Anterior cingulate cortex (tissue), 58 donors: ENCODE data around the gene SYT5.

ENCODE experiments used
- DNase-seq, 58 donors: peaks; one replicate each; lab custom pipeline; 2025; lab: John Stamatoyannopoulos, UW

SYT5 gene

GRCh38 chr19:55208880-55209692 lies 29.0 kb upstream of the SYT5 start, which contains the start of gene PTPRH:
PTPRH (minus strand) TSS chr19:55209501; CDS start chr19:55209433, 68 bp downstream.
- no peak for DNase-seq

DNA sequence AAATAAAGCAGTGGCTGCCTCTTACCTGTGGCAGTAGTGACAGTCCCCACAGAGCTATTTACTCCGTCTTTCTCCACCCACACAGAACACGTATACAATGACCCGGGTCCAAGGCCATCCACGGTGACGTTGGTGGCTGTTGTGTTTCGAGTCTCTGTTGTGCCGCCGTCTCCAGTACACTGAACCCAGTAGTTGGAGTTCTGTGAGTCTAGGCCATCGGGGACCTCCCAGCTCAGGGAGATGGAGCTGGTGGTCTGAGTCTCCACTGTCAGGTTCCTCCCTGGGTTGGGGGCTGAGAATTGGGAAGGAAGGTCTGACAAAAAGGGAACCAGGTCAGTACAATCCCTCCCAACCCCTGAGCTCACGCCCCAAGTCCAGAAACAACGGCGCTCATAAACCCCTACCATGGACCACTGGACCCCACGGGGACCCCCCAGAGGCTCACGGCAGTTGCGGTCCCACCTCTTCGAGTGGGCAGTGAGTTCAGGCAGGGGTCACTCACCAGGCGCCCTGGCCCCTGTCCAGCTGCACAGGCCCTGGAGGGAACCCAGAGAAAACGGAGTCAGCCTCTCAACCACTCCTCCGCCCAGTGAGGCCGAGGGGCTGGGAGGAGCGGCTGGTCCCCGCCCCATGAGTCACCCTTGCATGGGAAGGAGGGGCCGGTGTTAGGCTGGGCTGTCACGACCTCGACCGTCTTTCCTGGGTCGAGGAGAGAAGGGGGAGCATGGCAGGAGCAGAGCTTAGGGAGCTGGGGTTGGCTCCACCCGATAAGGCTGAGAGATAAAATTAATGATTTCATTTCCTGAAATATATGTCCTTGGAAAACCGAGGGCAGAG lies 26.8 kb upstream of the SYT5 start:
- DNase-seq = peak in 35 of 58 donors; percentile 4 to 79 (median 36)

- peak in 1 of 58 donors; percentile 2 for DNase-seq
Observed at GRCh38 chr19:55202199-55202598, 22.1 kb upstream of the SYT5 start.

GRCh38 chr19:55199620-55200204 lies 19.6 kb upstream of the SYT5 start:
- DNase-seq = no peak

- DNase-seq = no peak
Observed at GRCh38 chr19:55198651-55199050, 18.6 kb upstream of the SYT5 start.

- peak in 1 of 58 donors; percentile 14 for DNase-seq
Observed at GRCh38 chr19:55197528-55197927, 17.4 kb upstream of the SYT5 start.

DNA sequence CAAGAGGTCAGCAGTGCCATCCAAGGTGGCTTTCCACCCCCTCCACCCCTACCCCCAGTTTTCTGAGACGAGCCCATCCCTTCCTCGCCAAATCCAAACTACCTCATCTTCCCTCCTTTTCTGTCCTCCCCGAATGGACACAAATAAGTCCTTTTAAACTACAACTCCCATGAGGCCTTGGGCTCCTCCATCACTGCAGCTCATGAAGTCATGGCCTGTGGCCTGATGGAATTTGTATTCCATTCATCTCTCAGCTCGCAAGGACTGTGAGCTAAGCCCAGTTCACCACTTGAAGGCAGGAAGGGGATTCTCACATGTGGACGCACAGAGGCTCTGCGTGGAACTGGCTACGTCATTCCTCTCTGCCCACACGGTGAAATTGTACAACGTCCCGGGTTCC lies 16.7 kb upstream of the SYT5 start:
- no peak for DNase-seq

- peak in 44 of 58 donors; percentile 2 to 80 (median 44) for DNase-seq
Observed at GRCh38 chr19:55193481-55193880, 13.4 kb upstream of the SYT5 start.

- peak in 46 of 58 donors; percentile 5 to 80 (median 44) for DNase-seq
Observed at GRCh38 chr19:55189403-55189835, 9.3 kb upstream of the SYT5 start.

DNA sequence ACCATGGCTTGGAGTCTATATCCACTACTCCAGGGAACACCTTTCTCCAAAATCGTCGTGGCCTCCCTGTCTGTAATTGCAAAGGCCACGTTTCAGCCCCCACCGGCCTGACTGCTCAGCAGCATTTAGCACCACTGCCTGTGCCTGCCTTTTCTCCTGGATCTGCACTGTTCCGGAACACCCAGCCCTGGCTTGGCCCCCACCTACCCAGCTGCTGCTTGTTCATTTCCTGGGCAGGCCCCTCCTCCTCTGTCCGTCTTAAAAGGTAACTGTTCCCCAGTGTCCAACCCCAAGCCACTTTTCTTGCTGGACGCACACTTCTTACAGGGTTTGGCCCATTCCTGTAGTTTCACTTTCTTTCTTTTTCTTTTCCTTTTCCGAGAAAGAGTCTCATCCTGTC lies 8.5 kb upstream of the SYT5 start:
- no peak for DNase-seq

GRCh38 chr19:55186080-55186479 lies 6.0 kb upstream of the SYT5 start:
- DNase-seq = no peak

GRCh38 chr19:55181740-55182139 lies 1.7 kb upstream of the SYT5 start:
- DNase-seq = no peak

DNA sequence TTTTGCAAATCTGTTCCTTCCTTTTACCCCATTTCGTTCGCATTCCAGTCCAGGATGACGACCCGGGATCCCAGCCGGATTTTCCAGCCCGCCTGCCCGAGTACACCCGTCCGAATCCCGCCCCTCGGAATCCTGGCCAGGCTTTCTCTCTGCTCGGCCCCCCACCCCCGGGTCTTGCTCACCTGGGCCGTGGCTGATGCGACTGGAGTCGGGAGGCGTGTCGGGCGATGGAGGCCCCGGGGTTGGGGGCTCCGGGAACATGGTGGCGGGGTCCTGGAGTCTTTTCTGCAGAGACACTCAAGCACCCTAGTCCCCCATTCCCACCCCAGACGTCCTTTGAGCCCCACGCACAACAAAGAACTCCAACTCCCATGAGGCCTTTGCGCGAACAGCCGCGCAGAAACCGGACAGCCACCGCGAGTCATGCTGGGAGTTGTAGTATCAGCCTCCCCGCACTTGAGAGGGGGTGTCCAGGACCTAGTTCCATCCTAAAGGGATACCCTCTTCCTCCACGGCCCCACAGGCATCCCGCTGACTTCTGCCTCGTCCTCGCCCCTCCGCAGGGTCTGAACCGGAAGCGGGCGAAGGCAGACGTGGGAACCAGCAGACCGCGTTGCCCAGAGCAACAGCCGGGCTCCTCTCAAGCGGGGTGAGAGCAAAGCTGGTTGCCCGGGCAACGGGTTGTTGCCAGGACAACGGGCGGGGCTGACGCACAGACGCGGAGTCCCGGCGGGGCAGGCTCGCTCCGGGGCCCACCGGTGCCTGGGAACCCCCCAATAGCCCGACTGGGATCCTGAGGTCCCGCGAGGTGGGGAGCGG lies 1.1 kb downstream of the SYT5 start:
- peak; percentile 39 to 93 (median 83) for DNase-seq

DNA sequence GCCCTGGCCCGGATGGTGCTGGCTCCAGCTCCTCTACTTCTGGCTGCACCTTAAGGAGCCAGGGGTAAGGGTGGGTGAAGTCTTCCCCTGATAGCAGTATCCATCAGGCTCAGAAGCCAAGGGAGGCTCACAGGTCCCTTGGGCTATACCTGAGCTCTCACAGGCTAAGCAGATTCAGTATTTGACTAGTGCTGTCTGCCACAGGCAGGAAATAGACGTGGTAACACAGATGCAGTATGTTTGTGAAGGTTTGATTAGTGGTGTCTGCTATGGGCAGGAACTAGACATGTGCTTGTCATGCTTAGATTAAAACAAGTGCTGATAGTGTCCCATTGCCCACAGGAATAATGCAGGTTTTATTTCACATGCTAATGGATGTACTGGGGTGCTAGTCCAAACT lies 4.0 kb downstream of the SYT5 start:
- no peak for DNase-seq

DNA sequence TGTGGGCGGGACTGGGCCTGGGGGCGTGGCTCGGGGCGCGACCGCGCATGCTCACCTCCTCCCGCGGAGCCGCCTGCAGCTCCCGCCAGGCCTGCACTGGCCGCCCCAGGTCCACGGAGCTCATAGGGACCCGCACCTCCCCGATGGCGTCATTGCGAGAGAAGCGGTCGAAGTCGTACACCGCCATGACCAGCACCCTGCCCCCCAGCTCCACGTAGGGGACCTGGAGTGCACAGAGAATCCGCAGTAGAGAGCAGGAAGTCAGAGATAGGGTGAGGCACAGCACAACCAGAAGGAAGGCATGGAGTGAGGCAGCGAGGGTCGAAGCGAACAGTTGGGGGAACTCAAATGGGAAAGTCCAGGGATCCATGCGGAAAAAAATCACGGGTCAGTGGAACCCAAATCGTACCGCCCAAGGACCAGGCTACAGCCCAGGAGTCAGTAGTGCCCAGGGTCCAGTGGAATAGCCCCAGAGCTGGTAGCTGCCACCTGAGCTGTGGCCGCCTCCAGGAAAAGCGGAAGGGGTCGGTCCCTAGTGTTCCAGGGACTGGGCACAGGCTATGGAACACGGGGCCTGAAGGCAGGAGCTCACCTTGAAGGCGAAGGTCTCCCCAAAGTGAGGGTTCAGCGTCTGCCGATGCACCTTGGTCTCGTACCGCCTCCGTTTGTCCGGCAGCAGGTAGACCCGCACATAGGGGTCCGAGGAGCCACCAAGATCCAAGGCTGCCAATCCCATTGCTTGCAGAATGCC lies 4.8 kb downstream of the SYT5 start:
- DNase-seq = peak in 10 of 58 donors; percentile 1 to 27 (median 12)

DNA sequence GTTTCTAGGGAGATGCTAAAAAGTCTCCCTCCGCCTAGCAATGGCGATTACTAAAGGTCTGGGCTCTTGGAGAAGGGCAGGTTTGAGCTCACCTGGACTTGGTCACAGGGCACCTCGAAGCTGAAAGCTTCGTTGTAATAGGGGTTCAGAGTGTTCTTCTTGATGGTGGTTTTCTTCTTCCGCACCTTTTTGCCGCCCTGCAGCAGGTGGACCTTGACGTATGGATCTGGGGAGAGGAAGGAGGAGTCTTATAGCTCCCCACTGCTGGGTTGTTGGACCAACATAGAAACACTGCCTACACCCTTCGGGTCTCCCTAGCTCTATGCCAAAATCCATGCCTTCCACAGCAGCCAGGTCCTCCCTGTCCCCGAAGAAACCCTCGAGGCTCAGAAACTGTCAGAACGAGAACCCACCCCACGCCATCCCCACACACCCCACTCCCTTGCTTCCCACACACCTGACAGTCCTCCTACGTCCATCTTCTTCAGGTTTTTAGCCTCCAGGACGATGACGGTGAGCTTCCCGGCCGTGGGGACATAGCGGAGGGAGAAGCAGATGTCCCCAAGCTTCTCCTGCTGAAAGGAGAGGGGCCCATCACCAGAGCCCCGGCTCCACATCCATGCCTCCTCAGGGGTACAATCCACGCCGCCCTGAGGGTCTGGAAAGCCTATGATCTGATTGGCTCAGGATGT lies 5.5 kb downstream of the SYT5 start:
- peak in 3 of 58 donors; percentile 7 to 26 (median 10) for DNase-seq

DNA sequence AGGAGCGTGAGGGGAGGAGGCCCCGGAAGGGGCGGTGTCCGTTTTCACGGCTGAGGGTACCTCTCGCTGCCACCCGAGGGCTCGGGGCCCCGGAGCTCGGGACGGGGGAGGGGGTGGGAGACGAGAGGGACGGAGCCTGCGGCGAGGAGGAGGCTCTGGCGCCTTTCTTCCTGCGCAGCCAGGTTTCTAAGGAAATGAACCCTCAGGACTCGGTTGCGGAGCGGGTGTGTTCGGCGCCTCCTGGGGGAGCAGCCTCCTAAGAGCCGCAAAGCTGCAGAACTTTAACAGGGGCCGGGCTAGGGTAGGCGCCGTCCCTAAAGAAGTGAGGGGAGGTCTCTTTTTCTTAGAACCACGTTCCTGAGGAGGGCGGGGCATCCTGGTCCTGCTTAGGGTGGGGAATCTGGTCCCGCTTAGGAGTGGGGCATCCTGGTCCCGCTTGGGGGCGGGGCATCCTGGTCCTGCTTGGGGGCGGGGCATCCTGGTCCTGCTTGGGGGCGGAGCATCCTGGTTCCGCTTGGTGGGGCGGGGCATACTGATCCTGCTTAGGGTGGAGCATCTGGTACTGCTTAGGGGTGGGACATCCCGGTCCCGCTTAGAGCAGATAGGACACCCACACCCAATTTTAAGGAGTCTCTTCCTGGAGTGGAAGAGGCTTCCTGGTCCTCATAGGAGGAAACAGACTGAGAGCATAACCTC lies 6.2 kb downstream of the SYT5 start:
- peak in 19 of 58 donors; percentile 4 to 60 (median 23) for DNase-seq

DNA sequence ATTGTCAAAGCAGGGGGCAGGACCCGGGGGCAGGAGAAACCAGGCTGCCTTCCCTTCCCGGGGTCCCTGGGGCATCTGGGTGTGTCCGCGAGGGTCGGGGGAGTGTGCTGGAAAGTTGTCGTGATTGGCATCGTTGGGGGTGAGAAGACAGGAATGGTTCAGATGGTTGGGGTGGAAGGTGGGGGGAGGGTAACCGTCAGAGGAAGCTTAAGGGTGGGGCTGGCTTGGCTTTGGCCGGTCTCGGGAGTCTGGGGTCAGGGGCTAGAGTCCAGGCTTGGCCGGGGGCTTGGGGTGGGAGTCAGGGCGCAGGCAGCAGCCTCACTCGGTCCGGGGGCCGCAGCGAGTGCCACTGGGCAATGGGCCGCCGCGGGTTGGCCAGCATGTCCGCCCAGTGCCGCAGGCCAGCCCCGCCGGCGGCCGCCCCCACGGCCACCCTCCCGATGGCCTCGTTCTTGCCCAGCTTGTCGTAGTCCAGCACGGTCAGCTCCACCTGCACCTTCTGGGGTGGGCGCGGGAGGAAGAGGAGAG lies 6.8 kb downstream of the SYT5 start:
- DNase-seq = peak in 1 of 58 donors; percentile 1
